ENCODE results near the gene ZFTA. TPM values are rescaled to one million over a fixed set of nuclear protein-coding genes. Genes with fewer than 3 reads are reported as not detected.

Gene ZFTA
- polyA plus RNA-seq, 2 of the 4 experiments (the other 2 are of a cell fraction), result 3.0 to 6.6 TPM

DNA sequence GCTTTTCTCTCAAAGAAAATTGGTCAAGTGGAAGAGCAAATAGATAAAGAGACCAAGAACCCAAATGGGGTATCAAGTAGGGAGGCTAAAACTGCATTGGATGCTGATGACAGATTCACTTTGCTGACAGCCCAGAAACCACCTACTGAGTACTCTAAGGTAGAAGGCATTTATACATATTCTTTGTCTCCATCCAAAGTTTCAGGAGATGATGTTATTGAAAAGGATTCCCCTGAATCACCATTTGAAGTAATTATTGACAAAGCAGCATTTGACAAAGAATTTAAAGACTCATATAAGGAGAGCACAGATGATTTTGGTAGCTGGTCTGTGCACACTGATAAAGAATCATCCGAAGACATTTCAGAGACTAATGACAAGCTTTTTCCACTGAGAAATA lies 49.6 kb downstream of the ZFTA start (continued):
- TF ChIP-seq EP300 (IDR thresholded peaks at IDR 0.05) (no peak), GATA3 (IDR thresholded peaks at IDR 0.05; ENCODE audit: borderline replicate concordance) (no peak)
- TF ChIP-seq, protein P1, sequence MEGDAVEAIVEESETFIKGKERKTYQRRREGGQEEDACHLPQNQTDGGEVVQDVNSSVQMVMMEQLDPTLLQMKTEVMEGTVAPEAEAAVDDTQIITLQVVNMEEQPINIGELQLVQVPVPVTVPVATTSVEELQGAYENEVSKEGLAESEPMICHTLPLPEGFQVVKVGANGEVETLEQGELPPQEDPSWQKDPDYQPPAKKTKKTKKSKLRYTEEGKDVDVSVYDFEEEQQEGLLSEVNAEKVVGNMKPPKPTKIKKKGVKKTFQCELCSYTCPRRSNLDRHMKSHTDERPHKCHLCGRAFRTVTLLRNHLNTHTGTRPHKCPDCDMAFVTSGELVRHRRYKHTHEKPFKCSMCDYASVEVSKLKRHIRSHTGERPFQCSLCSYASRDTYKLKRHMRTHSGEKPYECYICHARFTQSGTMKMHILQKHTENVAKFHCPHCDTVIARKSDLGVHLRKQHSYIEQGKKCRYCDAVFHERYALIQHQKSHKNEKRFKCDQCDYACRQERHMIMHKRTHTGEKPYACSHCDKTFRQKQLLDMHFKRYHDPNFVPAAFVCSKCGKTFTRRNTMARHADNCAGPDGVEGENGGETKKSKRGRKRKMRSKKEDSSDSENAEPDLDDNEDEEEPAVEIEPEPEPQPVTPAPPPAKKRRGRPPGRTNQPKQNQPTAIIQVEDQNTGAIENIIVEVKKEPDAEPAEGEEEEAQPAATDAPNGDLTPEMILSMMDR (IDR thresholded peaks at IDR 0.05), result no peak

Small RNAs within 50 kb of the gene (small RNA-seq; reads per million reads assigned to genes)
- gene RN7SL596P, result 0 reads per million in 6 experiments

Other genes with a start within 250 kb of the ZFTA start
- gene PLAAT4, start 232.0 kb downstream of the ZFTA start, polyA plus RNA-seq (2011; rRNA removed), result 1.6 and 2.4 TPM in 2 replicates
- 0.74 to 1.8 TPM (median 1.4 TPM) in 3 replicates for gene PLAAT4, start 232.0 kb downstream of the ZFTA start, polyA plus RNA-seq (2017; fragmentation: RNase III; extraction: RNeasy Plus Mini Kit Qiagen cat#74134 plus additional on column Dnase treatment)
- gene PLAAT2, start 205.4 kb downstream of the ZFTA start, polyA plus RNA-seq (2011; rRNA removed), result 0.56 and 0.57 TPM in 2 replicates
- gene PLAAT2, start 205.4 kb downstream of the ZFTA start, polyA plus RNA-seq (2017; fragmentation: RNase III; extraction: RNeasy Plus Mini Kit Qiagen cat#74134 plus additional on column Dnase treatment), result 0.14 to 0.42 TPM (median 0.26 TPM) in 3 replicates
- 65.2 and 71.1 TPM in 2 replicates for gene PLAAT3, start 154.3 kb downstream of the ZFTA start, polyA plus RNA-seq (2011; rRNA removed)
- gene PLAAT3, start 154.3 kb downstream of the ZFTA start, polyA plus RNA-seq (2017; fragmentation: RNase III; extraction: RNeasy Plus Mini Kit Qiagen cat#74134 plus additional on column Dnase treatment), result 39.5 to 40.7 TPM (median 40.1 TPM) in 3 replicates
- 45.4 and 50.8 TPM in 2 replicates for gene ATL3, start 97.4 kb downstream of the ZFTA start, polyA plus RNA-seq (2011; rRNA removed)
- 26.0 to 26.9 TPM (median 26.3 TPM) in 3 replicates for gene ATL3, start 97.4 kb downstream of the ZFTA start, polyA plus RNA-seq (2017; fragmentation: RNase III; extraction: RNeasy Plus Mini Kit Qiagen cat#74134 plus additional on column Dnase treatment)
- 167 and 196 TPM in 2 replicates for gene RTN3, start 87.3 kb downstream of the ZFTA start, polyA plus RNA-seq (2011; rRNA removed)
- gene RTN3, start 87.3 kb downstream of the ZFTA start, polyA plus RNA-seq (2017; fragmentation: RNase III; extraction: RNeasy Plus Mini Kit Qiagen cat#74134 plus additional on column Dnase treatment), result 101 to 108 TPM (median 108 TPM) in 3 replicates
- 15.6 and 17.6 TPM in 2 replicates for gene SPINDOC, start 44.7 kb upstream of the ZFTA start, polyA plus RNA-seq (2011; rRNA removed)
- gene SPINDOC, start 44.7 kb upstream of the ZFTA start, polyA plus RNA-seq (2017; fragmentation: RNase III; extraction: RNeasy Plus Mini Kit Qiagen cat#74134 plus additional on column Dnase treatment), result 30.4 to 34.8 TPM (median 32.1 TPM) in 3 replicates
- gene MARK2, start 70.3 kb upstream of the ZFTA start, polyA plus RNA-seq (2011; rRNA removed), result 24.7 and 28.4 TPM in 2 replicates
- 19.7 to 20.4 TPM (median 20.2 TPM) in 3 replicates for gene MARK2, start 70.3 kb upstream of the ZFTA start, polyA plus RNA-seq (2017; fragmentation: RNase III; extraction: RNeasy Plus Mini Kit Qiagen cat#74134 plus additional on column Dnase treatment)
- 1.8 and 2.5 TPM in 2 replicates for gene RCOR2, start 148.4 kb upstream of the ZFTA start, polyA plus RNA-seq (2011; rRNA removed)
- gene RCOR2, start 148.4 kb upstream of the ZFTA start, polyA plus RNA-seq (2017; fragmentation: RNase III; extraction: RNeasy Plus Mini Kit Qiagen cat#74134 plus additional on column Dnase treatment), result 0.46 to 0.82 TPM (median 0.58 TPM) in 3 replicates
- gene NAA40, start 170.2 kb upstream of the ZFTA start, polyA plus RNA-seq (2011; rRNA removed), result 21.9 and 23.7 TPM in 2 replicates
- gene NAA40, start 170.2 kb upstream of the ZFTA start, polyA plus RNA-seq (2017; fragmentation: RNase III; extraction: RNeasy Plus Mini Kit Qiagen cat#74134 plus additional on column Dnase treatment), result 29.8 to 32.0 TPM (median 30.2 TPM) in 3 replicates
- gene COX8A, start 205.8 kb upstream of the ZFTA start, polyA plus RNA-seq (2011; rRNA removed), result 312 and 358 TPM in 2 replicates
- gene COX8A, start 205.8 kb upstream of the ZFTA start, polyA plus RNA-seq (2017; fragmentation: RNase III; extraction: RNeasy Plus Mini Kit Qiagen cat#74134 plus additional on column Dnase treatment), result 750 to 794 TPM (median 759 TPM) in 3 replicates
- 109 and 113 TPM in 2 replicates for gene OTUB1, start 217.7 kb upstream of the ZFTA start, polyA plus RNA-seq (2011; rRNA removed)
- gene OTUB1, start 217.7 kb upstream of the ZFTA start, polyA plus RNA-seq (2017; fragmentation: RNase III; extraction: RNeasy Plus Mini Kit Qiagen cat#74134 plus additional on column Dnase treatment), result 94.0 to 97.4 TPM (median 95.8 TPM) in 3 replicates